ENCODE data around the gene RAD23A.

DNA sequence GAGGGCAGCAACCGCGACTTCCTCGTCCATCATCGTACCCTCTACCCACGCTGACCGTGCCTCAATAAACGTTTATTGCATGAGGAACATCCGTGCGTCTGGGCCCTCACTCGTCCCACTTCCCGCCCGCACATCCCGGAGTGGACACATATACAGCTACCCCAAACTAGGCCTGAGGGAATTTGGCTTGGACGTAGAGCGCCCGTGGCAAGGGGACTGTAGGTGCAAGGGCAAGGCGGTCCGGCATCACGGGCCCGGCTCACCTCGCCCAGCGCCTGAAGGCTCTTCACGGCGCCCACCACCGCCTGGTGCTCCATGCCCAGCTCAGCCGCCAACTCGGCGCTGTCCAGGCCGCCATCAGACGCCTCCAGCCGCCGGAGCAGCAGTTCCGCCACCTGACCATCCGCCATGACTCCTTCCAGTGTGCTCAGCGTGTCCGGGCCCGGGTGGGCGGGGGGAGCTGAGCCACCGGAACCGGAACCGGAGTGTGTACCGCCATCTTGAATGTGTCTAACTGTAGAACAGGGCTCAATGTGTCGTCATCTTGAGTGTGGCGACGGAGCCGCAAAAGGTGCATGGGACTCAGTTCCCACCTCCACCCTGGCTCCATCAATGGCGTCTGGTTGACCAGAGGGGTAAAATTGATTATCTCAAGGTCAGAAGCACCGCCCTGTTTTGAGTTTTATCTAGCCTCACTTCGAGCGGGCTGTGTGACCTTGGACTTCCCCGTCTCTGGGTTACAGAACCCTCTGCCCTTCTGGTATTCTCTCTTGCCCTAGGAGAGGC lies 12.2 kb upstream of the RAD23A start, which contains the start of gene FARSA:
- no peak for TF ChIP-seq CTCF (IDR thresholded peaks at IDR 0.05; ENCODE audit: insufficient read depth, low read depth, low read length)
- TF ChIP-seq EZH2 (IDR thresholded peaks at IDR 0.05; ENCODE audit: insufficient read depth, low read length), result no peak

Measured in astrocyte (in vitro differentiated cells and primary cell).